Effector memory CD8-positive, alpha-beta T cell (primary cell): ENCODE results near the gene TRIM71.
"Not testable (repeated sequence)": the region's sequence is repeated elsewhere in the genome, so short reads cannot be mapped to it uniquely, and the experiment has no call there.

Experiments used
- ATAC-seq: fragments of 150-1000 bp; cut with Tn5 transposase; replicated peaks from 2 replicates; pipeline ENCODE4 v1.10.0; 2021; ENCODE audit warnings: mild to moderate bottlenecking, moderate library complexity
- DNase-seq, 3 experiments: peaks; one replicate each; pipeline ENCODE4 v3.0.0; 2021
- H3K27ac Mint-ChIP-seq, 2 donors: one replicate each; pipeline ENCODE4 v1.8.0; 2022; ENCODE audit warnings: mild to moderate bottlenecking in 2 of 2, mixed read lengths in 2 of 2, moderate library complexity in 2 of 2
- H3K27me3 Mint-ChIP-seq, 2 donors: one replicate each; pipeline ENCODE4 v1.8.0; 2022; ENCODE audit warnings: mixed read lengths in 2 of 2
- H3K36me3 Mint-ChIP-seq: one replicate; pipeline ENCODE4 v1.8.0; 2022; ENCODE audit warnings: mild to moderate bottlenecking, moderate library complexity, mixed read lengths; ENCODE audit not compliant: insufficient read depth
- H3K4me1 Mint-ChIP-seq, 2 donors: one replicate each; pipeline ENCODE4 v1.8.0; 2022; ENCODE audit warnings: low read depth in 2 of 2, mixed read lengths in 2 of 2
- H3K4me3 Mint-ChIP-seq, 2 donors: one replicate each; pipeline ENCODE4 v1.8.0; 2022; ENCODE audit warnings: mild to moderate bottlenecking in 2 of 2, mixed read lengths in 2 of 2, moderate library complexity in 2 of 2
- H3K9me3 Mint-ChIP-seq, 2 donors: one replicate each; pipeline ENCODE4 v1.8.0; 2022; ENCODE audit warnings: mixed read lengths in 2 of 2

TRIM71 gene

DNA sequence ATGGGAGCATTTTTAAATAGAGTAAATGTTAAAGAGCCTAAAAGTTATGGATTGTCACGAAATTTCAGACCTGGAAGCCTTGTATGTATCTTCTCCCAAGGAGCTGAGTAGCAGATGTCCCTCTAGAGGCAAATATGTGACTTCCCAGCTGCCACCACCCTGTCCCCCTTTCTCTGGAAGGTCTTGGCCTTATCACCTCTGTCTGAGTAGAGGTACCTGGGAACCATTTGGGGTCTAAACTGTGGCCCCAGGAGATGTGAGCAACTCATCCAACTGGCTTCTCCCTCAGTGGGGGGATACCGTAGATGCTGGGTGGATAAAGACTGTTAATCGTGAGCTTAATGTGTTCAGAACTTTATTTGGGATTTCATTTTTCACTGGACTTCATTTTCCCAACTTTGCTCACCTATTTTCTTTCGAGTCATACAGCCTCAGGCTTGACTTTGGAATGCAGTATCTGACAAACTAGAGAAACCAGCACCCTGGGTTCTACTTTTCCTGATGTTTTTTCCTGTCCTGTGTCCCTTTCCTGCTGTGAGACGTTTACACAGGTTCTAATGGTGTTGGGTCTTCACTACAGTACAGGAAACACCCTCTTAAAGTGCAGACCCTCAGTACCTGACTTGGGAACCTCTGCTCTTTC lies 80.3 kb downstream of the TRIM71 start:
- no peak overlapping the region for H3K27ac Mint-ChIP-seq
- no peaks in the 10 kb centered on the region for H3K4me1 Mint-ChIP-seq
- no peaks in the 10 kb centered on the region for H3K9me3 Mint-ChIP-seq
- no peak overlapping the region for H3K4me3 Mint-ChIP-seq
- no peak for ATAC-seq
- H3K27me3 Mint-ChIP-seq: peaks cover 48 to 76% of the 10 kb centered on the region in 2 donors
- DNase-seq: no peak
- H3K36me3 Mint-ChIP-seq: no peaks in the 10 kb centered on the region

DNA sequence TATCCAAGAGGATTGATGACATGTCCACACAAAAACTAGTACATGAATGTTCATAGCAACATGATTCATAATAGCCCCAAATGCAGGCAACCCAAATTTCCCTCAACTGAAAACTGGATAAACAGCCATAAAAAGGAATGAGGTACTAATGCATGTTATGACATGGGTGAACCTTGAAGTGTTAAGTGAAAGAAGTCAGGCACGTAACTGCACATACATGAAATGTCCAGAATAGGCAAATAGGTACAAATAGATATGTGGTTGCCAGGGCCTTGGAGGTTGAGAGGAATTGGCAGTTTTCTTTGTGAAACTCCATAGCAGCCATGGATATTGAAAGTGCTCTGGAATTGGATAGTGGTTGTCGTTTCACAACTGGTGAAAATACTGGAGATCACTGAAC lies 81.5 kb downstream of the TRIM71 start:
- DNase-seq (no peak), ATAC-seq (no peak)
- Mint-ChIP-seq H3K27me3 (peaks cover 45 to 65% of the 10 kb centered on the region in 2 donors), H3K36me3 (no peaks in the 10 kb centered on the region), H3K9me3 (no peaks in the 10 kb centered on the region), H3K4me1 (no peaks in the 10 kb centered on the region), H3K27ac (no peak overlapping the region), H3K4me3 (no peak overlapping the region)

DNA sequence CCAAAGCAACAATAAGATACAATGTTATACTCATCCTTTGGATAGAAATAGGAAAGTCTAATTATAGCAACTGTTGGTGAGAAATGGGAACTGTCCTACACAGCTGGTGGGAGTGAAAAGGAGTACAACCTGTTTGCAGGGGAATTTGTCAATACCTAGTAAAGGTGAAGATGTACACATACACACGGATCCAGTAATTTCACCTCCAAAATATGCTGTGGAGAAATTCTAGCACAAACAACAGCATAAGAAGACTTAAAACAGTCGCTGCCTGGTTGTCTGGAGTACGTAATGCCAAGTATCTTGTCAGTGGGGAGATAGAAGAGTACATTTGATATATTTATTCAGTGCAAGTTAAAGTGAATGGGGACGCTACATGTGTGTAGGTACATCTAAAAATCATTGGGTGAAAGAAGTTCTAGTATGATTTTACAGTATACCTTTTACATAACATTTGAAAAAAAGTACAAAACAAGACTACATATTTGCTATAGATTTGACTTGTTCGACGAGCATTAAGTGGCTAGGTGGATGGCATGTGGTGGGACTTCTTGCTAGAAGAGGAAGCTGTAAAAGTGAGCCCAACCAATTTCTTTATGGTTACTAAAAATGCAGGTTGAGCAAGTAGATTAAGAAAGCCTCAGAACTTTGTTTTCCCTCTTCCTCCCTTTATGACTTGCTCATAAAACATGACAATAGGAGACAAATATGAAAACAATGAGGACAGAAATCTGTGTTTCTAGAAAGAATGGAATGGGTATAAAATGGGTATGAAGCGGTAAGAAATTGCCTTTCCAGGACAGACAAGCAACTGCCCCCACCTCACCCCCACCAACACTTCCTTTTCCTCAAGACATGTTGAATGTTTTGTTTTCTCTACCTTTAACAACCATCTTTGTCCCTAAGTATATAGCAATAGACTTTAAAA lies 83.5 kb downstream of the TRIM71 start:
- H3K4me3 Mint-ChIP-seq: no peak overlapping the region
- H3K9me3 Mint-ChIP-seq: no peaks in the 10 kb centered on the region
- peaks cover 4% of the 10 kb centered on the region for H3K36me3 Mint-ChIP-seq
- no peak for ATAC-seq
- DNase-seq: no peak
- H3K27me3 Mint-ChIP-seq: peaks cover 28 to 45% of the 10 kb centered on the region in 2 donors
- H3K27ac Mint-ChIP-seq: no peak overlapping the region
- no peaks in the 10 kb centered on the region for H3K4me1 Mint-ChIP-seq

DNA sequence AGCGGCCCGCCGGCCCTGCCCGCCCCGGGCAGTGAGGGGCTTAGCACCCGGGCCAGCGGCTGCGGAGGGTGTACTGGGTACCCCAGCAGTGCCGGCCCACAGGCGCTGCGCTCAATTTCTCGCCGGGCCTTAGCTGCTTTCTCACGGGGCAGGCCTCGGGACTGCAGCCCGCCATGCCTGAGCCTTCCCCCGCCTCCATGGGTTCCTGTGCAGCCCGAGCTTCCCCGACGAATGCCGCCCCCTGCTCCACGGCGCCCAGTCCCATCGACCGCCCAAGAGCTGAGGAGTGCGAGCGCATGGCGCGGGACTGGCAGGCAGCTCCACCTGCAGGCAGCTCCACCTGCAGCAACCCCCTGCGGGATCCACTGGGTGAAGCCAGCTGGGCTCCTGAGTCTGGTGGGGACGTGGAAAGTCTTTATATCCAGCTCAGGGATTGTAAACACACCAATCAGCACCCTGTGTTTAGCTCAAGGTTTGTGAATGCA lies 85.1 kb downstream of the TRIM71 start:
- not testable (repeated sequence) for H3K36me3 Mint-ChIP-seq, H3K4me1 Mint-ChIP-seq, H3K9me3 Mint-ChIP-seq, ATAC-seq, H3K27ac Mint-ChIP-seq
- Mint-ChIP-seq H3K27me3 (peaks cover 23 to 38% of the 10 kb centered on the region in 2 donors), H3K4me3 (peak overlapping the region; percentile 68 to 73)
- peak in 1 of 3 experiments; percentile 8 for DNase-seq

DNA sequence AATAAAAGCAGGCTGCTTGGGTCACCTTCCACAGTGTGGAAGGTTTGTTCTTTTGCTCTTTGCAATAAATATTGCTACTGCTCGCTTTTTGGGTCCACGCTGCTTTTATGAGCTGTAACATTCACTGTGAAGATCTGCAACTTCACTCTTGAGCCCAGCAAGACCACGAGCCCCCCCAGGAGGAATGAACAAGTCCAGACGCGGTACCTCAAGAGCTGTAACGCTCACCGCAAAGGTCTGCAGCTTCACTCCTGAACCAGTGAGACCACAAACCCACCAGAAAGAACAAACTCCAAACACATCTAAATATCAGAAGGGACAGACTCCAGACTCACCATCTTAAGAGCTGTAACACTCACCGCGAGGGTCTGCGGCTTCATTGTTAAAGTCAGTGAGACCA lies 86.2 kb downstream of the TRIM71 start:
- Mint-ChIP-seq H3K4me1 (no peaks in the 10 kb centered on the region), H3K4me3 (no peak overlapping the region), H3K27me3 (peaks cover 16 to 27% of the 10 kb centered on the region in 2 donors), H3K9me3 (no peaks in the 10 kb centered on the region), H3K27ac (no peak overlapping the region), H3K36me3 (peaks cover 4% of the 10 kb centered on the region)
- DNase-seq (no peak), ATAC-seq (no peak)

DNA sequence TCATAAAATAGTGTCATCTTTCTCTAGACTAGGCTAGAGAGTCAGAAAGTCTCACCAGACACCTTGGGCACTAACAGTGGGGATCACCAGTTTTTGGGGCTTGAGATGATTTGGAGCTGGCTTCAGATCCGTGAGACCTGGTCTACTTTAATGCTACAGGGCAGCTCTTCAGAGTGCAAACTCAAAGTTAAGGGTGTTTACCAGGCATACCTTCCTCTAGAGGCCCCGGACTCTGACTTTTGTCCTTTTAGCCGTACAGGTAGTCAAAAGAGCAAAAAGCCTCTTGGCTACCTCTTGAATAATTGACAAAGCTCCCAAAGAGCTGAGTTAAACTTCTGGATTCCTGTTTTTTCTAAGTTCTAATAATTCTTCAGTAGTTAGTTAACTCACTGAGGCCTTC lies 92.2 kb downstream of the TRIM71 start:
- Mint-ChIP-seq H3K27me3 (no peaks in the 10 kb centered on the region), H3K4me3 (no peak overlapping the region), H3K27ac (no peak overlapping the region), H3K4me1 (no peaks in the 10 kb centered on the region), H3K36me3 (peaks cover under 1% of the 10 kb centered on the region), H3K9me3 (no peaks in the 10 kb centered on the region)
- DNase-seq (no peak), ATAC-seq (no peak)

DNA sequence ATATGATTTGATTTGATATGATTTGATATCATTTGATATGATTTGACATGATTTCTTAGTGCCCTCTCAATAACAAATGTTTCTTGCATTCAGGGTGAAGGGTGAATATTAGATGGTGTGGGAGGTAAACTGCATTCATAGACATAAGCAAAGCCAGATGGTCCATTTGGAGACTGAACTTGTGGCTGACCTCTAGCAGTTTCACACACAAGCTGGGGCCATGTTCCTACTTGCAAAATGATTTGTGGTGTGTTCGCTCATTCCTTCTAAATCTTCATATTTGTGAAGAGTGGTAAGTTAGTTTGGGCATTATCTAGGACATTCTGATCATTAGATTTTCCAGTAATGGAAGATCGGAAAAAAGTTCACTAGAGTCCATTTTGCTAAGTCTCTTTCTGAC lies 93.2 kb downstream of the TRIM71 start:
- Mint-ChIP-seq H3K27ac (no peak overlapping the region), H3K4me3 (no peak overlapping the region), H3K36me3 (no peaks in the 10 kb centered on the region), H3K27me3 (no peaks in the 10 kb centered on the region), H3K4me1 (no peaks in the 10 kb centered on the region), H3K9me3 (no peaks in the 10 kb centered on the region)
- ATAC-seq: no peak
- no peak for DNase-seq

DNA sequence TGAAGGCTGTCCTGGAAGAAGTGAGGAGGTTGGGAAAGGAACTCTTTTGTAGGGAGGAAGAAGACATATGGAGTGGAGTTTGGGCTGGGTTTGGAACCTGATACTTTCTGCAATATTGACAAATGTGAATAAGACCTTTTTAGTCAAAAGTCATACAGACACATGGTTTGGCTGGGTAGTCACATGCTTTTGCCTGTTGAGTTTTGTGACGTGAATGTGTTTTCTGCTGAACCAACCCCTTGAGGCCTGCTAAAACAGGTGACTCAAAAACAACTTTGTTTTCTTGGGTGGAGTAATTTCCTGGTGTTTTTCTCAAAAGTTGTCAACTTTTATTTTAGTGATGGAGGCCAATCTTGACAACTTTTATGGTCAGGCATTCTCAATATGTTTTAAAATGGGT lies 94.2 kb downstream of the TRIM71 start:
- Mint-ChIP-seq H3K4me1 (no peaks in the 10 kb centered on the region), H3K27me3 (peaks cover 0 to 7% of the 10 kb centered on the region in 2 donors), H3K36me3 (no peaks in the 10 kb centered on the region), H3K4me3 (no peak overlapping the region), H3K27ac (no peak overlapping the region), H3K9me3 (peaks cover 0 to 6% of the 10 kb centered on the region in 2 donors)
- no peak for ATAC-seq
- no peak for DNase-seq

DNA sequence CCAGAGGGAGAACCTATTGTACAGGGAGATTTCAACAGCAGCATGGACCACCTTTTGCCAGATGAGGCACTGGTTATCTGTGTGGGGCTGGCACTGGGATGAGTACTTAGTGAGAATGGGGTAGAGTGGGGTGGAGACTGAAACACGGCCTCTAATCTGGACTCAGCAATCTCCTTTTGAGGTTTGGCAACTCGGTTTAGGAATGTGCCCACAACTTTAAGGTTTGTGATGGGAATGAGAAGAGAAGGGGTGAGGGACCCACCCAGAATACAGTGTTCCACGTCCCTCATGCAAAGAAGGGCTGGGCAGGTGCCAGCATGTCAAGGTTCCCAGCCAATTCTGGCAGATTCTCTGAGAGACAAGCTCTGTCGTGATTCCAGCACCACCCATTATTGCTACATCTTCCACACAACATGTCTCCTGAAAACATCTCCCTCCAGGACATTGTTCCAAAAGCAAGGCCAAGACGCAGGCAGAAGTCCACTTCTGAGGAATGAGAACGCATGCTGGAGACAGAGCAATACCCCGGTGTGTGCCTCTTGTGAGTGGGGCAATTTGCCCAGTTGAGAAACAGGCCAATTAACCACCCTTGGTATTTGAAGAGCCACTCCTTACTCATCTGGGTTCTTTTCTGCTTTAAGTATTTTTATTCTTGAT lies 96.1 kb downstream of the TRIM71 start:
- H3K4me3 Mint-ChIP-seq: no peak overlapping the region
- no peaks in the 10 kb centered on the region for H3K36me3 Mint-ChIP-seq
- ATAC-seq (no peak), DNase-seq (no peak)
- no peaks in the 10 kb centered on the region for H3K4me1 Mint-ChIP-seq
- H3K27me3 Mint-ChIP-seq: peaks cover 0 to 23% of the 10 kb centered on the region in 2 donors
- peaks cover 0 to 8% of the 10 kb centered on the region in 2 donors for H3K9me3 Mint-ChIP-seq
- no peak overlapping the region for H3K27ac Mint-ChIP-seq

DNA sequence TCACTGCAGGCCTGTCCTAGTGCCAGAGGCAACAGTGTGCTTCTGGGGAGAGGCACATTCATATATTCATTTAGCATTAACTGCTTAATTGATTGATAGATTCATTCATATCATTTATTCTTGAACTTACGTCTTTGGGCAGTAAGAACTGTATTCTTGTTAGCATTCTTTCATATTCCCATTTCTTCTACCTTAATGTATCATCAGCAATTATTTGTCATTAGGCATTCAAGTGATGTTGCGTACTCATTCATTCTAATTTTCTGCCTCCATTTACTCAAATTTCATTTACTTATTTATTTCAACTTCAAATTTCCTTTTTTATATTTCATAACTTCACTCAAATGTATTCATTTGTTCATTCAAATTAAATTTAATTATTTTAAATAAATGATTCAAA lies 102.1 kb downstream of the TRIM71 start:
- ATAC-seq (no peak), DNase-seq (no peak)
- Mint-ChIP-seq H3K4me1 (no peaks in the 10 kb centered on the region), H3K27ac (no peak overlapping the region), H3K4me3 (no peak overlapping the region), H3K36me3 (no peaks in the 10 kb centered on the region), H3K27me3 (peaks cover 11 to 27% of the 10 kb centered on the region in 2 donors), H3K9me3 (peaks cover 0 to 8% of the 10 kb centered on the region in 2 donors)

DNA sequence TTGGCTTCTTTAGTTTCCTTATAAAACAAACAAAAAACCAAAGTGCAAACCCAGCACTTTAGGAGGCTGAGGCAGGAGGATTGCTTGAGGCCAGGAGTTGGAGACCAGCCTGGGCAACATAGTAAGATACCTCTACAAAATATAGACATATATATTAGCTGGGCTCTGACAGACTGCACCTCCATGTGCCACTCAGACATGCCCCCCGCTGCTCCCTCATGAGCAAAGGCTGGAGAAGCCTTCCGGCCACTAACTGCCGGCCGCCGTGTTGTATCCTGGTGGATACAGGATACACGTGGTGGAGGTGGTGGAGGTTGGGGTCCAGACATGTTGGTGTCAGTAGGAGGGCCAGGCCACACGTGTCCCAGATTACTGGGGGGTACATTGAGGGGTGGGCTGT lies 104.3 kb downstream of the TRIM71 start:
- H3K9me3 Mint-ChIP-seq: peaks cover 0 to 2% of the 10 kb centered on the region in 2 donors
- ATAC-seq (no peak), DNase-seq (no peak)
- no peaks in the 10 kb centered on the region for H3K4me1 Mint-ChIP-seq
- peaks cover 11 to 19% of the 10 kb centered on the region in 2 donors for H3K27me3 Mint-ChIP-seq
- no peaks in the 10 kb centered on the region for H3K36me3 Mint-ChIP-seq
- no peak overlapping the region for H3K4me3 Mint-ChIP-seq
- H3K27ac Mint-ChIP-seq: no peak overlapping the region

DNA sequence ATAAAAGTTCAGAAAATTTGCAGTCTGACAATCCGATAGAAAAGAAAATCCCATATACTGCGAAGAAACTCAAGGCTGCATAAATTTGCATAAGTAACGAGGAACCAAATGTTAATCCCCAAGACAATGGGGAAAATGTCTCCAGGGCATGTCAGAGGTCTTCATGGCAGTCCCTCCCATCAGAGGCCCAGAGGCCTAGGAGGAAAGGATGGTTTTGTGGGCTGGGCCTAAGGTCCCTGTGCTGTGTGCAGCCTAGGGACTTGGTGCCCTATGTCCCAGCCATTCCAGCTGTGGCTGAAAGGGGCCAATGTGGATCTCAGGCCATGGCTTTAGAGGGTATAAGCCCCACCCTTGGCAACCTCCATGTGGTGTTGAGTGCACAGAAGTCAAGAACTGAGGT lies 112.4 kb downstream of the TRIM71 start:
- Mint-ChIP-seq H3K4me3 (no peak overlapping the region), H3K27ac (no peak overlapping the region), H3K27me3 (peaks cover 31 to 37% of the 10 kb centered on the region in 2 donors), H3K4me1 (no peaks in the 10 kb centered on the region), H3K36me3 (no peaks in the 10 kb centered on the region), H3K9me3 (no peaks in the 10 kb centered on the region)
- no peak for DNase-seq
- no peak for ATAC-seq

DNA sequence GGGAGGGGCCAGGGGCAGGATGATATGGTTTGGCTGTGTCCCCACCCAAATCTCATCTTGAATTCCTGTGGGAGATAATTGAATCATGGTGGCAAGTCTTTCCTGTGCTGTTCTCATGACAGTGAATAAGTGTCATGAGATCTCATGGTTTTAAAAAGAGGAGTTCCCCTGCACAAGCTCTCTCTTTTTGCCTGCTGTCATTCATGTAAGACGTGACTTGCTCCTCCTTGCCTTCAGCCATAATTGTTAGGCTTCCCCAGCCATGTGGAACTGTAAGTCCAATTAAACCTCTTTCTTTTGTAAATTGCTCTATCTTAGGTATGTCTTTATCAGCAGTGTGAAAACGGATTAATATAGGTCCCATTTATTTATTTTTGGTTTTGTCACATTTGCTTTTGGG lies 113.5 kb downstream of the TRIM71 start:
- H3K9me3 Mint-ChIP-seq, ATAC-seq, DNase-seq, H3K4me1 Mint-ChIP-seq, H3K36me3 Mint-ChIP-seq, H3K4me3 Mint-ChIP-seq, H3K27ac Mint-ChIP-seq: not testable (repeated sequence)
- H3K27me3 Mint-ChIP-seq: peaks cover 31 to 37% of the 10 kb centered on the region in 2 donors
